GM18909 (cell line): ENCODE results near the gene CHRNB4.
"Not testable (repeated sequence)": the region's sequence is repeated elsewhere in the genome, so short reads cannot be mapped to it uniquely, and the experiment has no call there.

ENCODE experiments used
- ATAC-seq: cut with Tn5 transposase; IDR thresholded peaks from one replicate; pipeline ENCODE4 v1.9.1; 2021; ENCODE audit warnings: mild to moderate bottlenecking; ENCODE audit not compliant: unreplicated experiment, poor library complexity

Gene CHRNB4

GRCh38 chr15:78619022-78619950 is 21.7 kb downstream of the CHRNB4 start:
- ATAC-seq, result no peak

GRCh38 chr15:78618490-78618934 is 22.5 kb downstream of the CHRNB4 start:
- ATAC-seq, result no peak

GRCh38 chr15:78618064-78618463 is 22.9 kb downstream of the CHRNB4 start:
- no peak for ATAC-seq

GRCh38 chr15:78617516-78617915 is 23.5 kb downstream of the CHRNB4 start:
- ATAC-seq, result no peak

- ATAC-seq, result no peak
Measured at GRCh38 chr15:78617076-78617475, 23.9 kb downstream of the CHRNB4 start.

- no peak for ATAC-seq
Measured at GRCh38 chr15:78616506-78616905, 24.5 kb downstream of the CHRNB4 start.

- no peak for ATAC-seq
Measured at GRCh38 chr15:78615151-78615589, 25.8 kb downstream of the CHRNB4 start.

- no peak for ATAC-seq
Measured at GRCh38 chr15:78614021-78614420, 27.0 kb downstream of the CHRNB4 start.

- not testable (repeated sequence) for ATAC-seq
Measured at GRCh38 chr15:78609551-78609950, 31.5 kb downstream of the CHRNB4 start.

- no peak for ATAC-seq
Measured at GRCh38 chr15:78605680-78606079, 35.3 kb downstream of the CHRNB4 start.

GRCh38 chr15:78605201-78605600 is 35.8 kb downstream of the CHRNB4 start:
- no peak for ATAC-seq

- no peak for ATAC-seq
Measured at GRCh38 chr15:78604420-78604819, 36.6 kb downstream of the CHRNB4 start.

GRCh38 chr15:78603467-78603866 is 37.5 kb downstream of the CHRNB4 start:
- ATAC-seq, result no peak

GRCh38 chr15:78599189-78599588 is 41.8 kb downstream of the CHRNB4 start:
- ATAC-seq, result no peak

GRCh38 chr15:78598348-78598747 is 42.7 kb downstream of the CHRNB4 start:
- no peak for ATAC-seq

- no peak for ATAC-seq
Measured at GRCh38 chr15:78597583-78597982, 43.4 kb downstream of the CHRNB4 start.

- ATAC-seq, result no peak
Measured at GRCh38 chr15:78574944-78575343, 66.1 kb downstream of the CHRNB4 start.
